Stimulated activated CD8-positive, alpha-beta memory T cell treated with anti-CD3 and anti-CD28 coated beads, Interleukin-15, amount 100 ng/mL, for 4 hours (primary cell): ENCODE measurements around the gene LEF1.
"Not testable (repeated sequence)": the region's sequence is repeated elsewhere in the genome, so short reads cannot be mapped to it uniquely, and the experiment has no call there.

Experiments used
- DNase-seq, 2 donors: peaks; one replicate each; pipeline ENCODE4 v3.0.0-alpha.2; 2020; ENCODE audit warnings: low read depth in 2 of 2

The LEF1 gene

DNA sequence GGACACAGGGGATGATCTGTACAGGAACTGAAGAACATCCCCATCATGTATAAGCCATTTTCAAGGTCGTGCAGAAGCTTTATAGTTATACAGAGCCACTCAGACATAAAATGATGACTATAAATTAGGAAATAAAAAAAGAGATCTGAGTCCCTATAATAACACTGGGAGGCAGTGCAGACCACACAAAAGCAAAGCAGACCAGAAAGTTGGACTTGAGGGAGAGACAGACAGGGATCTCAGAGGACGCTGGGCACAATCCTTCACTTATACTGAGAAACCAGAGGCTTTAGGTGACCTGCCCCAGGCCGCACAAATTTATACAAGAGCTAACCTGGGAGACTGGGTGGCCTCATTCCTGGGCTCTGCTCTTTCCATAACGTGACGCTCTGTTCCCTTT is 108.6 kb downstream of the LEF1 start:
- no peak for DNase-seq

DNA sequence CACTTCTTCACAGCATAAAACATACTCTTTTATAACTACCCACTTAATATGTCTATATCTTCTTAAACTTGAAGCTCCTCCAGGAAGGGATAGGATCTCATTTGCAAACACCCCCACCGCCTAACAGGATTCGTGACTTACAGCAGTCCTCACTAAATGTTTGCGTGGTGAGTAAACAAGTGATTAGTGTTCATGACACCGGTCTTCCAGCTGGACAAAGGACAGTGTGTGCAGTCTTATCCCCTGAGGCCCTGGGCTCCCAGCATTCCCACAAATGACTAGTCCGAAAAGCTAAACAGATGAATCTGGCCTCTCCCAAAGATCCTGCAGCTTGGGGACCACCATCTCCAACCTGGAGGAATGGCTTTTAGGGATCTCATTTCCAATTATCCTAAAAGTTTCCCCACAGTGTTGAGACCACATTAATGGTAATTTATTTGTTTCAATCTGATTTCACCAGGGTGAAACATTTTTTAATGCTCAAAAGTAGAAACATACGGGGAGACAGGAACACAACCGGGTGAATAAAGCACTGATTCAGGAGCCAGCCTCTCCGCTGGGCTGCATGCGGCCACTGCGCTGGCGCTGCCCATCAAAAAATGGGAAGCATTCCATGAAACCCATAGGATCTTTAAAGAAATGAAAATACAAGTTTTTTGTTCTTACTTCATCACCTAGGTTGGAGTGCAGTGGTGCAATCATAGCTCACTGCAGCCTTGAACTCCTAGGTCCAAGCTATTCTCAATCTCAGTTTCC is 109.9 kb downstream of the LEF1 start:
- no peak for DNase-seq

DNA sequence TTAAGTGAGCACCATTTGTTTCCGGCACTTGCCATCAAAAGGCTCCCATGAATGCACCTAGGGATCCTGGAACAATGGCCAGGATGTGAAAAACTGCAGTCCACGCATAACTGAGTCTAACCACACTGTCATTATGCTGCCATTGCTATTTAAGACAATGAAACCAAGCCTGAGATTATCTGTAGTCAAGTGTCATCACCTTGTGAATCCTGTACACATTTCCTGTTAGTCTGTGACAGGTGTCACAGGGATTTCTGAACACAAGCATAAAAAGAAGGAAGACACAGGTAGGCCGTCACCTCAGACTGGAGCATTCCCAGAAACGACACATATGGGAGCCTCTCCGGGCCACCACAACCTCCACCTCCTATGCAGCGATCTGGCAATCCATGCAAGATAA is 112.3 kb downstream of the LEF1 start:
- no peak for DNase-seq

DNA sequence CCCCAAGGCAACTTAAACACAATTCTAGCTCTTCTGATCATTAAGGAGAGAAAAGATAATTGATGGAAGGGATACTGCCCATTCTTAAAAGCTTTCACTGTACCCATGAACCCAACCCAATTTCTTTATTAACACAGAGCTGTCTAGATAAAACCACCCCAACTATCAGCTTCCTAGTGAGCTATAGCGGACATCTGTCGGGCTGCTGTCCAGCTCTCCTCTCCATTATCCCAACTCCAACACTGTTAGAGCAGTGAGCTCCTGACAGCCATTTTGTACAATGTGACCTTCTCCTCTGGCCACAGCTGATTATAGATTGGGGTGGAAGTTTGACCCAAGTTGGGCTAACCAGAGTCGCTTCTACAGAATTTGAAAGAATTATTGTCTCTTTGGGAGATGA is 112.9 kb downstream of the LEF1 start:
- DNase-seq: no peak

DNA sequence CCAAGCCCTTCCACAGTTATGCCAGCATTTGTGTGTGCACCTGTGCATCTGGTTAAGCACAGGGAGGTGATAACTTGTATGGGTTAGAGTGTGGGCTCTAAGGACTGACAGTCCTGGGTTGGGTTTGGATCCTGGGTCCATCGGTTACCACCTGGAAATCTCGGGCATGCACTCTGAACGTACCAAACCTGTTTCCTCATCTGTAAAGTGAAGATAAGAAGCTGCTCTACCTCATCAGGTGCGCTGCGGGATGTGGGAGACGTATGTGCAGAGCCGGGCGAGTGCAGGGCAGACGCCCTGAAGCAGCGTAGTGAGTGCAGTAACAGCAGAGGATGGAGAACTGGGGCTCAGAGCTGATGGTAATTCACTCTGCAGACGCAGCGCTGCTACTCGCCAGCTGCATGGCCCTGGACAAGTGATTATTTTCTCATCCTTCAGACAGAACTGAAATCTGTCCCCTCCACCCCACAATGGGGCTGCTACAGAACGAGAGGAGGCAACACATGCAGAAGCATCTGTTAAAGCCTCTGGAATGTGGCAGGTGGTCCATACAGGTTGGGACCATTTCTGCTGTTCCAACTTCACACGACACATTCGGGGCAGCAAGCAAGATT is 114.6 kb downstream of the LEF1 start:
- DNase-seq: no peak

DNA sequence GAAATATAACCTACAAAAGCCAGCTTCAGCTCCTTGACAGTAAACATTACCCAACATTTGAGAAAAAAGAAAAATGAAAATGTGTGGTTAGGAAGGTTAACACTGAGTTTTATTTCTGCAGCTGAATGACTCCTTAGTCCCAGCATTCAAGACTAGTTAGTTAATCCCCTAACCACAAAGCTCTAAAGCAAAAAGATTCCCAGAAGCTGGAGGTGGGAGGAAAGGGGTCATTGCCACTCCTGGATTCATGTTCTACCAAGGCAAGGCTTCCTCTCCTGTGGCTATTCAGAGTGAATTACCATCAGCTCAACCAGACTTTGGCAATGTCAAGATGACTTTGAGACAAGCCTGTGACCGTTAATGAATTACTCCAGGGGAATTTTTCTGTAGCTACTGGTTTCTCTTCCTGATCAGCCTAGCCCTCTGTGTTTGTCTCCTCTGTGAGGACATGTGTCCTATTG is 115.5 kb downstream of the LEF1 start:
- no peak for DNase-seq

DNA sequence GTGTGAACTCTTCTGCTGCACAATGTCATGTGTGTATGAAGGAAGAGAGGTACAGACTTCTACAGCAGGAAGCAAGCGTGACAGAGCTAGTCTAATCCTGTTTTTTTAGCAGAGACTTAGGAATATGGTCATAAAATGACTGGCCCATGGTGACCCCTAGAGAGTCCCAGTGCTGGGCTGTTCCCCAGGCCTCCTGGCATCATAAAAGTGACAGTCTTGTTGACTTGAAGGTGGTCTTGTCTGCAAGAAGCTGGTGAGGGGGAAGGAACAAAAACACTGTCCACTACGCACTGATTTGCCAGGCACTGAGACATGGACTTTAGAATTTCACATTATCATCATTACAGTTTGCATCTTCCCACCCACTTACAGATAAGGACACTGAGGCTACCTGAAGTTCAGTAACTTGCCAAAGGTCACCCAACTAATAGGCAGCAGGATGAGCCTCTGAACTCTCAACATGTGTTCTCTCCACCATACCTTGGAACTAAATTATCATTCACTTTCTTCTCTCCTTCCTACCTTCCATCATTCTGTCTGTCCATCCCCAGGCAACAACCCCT is 116.1 kb downstream of the LEF1 start:
- no peak for DNase-seq

DNA sequence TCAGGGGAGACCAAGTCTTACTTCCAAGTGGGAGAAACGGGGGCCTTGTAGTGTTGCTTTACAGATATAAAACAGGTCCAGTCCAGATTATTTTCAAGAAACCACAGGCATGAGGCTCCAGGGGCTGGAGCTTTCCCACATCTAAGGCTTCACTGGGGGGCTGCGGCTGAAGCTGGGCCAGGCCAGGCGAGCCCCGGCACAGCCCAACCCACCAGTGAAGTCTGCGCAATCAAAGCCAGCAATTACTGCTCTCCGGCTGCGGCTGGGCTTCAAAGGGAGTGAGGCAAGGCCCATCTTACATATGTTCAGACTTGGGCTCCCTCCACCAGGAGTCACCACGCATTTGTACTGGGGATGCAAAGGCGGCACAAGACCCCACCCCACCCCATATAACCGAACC is 117.4 kb downstream of the LEF1 start:
- no peak for DNase-seq

DNA sequence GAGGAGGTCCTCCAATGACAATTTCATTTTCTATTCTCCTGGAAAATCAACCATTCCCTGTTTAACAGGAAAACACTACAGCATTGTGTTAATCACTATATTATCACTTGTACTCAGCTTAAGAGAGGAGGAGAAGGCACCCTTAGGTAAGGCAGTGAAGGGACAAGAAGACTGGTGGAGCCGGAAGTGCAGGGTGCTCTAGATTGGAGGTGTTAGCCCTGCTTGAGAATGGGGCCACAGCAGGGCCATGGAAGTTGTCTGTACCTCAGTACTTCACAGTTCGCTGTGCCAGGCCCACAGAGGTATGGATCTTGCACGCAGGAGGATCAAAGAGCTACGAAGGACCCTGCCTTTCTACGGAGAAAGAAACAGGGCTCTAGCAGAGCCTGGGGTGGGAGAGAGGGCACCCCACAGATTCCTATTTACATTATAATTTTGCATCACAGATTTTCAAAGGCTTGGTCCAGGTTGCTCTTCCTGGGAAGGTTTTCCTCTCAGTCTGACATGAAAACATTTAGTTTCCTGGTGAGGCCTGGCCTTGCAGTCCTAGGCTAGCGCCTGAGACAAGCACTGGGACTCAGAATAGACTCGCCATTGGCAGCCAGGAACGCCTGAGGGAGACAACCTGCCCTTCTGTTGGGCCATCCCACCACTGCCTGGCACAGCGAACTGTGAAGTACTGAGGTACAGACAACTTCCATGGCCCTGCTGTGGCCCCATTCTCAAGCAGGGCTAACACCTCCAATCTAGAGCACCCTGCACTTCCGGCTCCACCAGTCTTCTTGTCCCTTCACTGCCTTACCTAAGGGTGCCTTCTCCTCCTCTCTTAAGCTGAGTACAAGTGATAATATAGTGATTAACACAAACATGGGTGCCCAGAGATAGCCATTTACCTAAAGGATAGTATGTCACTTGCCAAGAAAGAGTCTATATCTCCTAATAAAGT is 118.3 kb downstream of the LEF1 start:
- DNase-seq: not testable (repeated sequence)

DNA sequence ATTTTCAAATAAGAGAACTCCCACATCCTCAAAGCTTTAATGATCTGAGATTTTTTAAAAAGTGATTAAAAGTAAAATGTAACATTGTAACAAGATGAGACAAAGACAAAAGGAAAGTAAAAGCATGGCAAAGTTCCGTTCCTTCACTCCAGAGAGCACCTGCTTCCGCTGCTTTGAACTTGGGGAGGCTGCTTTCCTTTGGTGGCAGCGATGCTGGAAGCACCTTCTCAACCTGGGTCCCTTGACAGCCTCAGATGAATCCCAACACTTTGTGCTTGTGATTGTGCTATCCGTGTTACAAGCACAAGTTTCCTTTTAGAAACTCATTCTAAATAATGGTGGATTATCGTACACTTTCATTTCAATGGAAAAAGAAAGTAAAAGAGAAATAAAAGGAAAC is 119.3 kb downstream of the LEF1 start:
- DNase-seq: no peak

DNA sequence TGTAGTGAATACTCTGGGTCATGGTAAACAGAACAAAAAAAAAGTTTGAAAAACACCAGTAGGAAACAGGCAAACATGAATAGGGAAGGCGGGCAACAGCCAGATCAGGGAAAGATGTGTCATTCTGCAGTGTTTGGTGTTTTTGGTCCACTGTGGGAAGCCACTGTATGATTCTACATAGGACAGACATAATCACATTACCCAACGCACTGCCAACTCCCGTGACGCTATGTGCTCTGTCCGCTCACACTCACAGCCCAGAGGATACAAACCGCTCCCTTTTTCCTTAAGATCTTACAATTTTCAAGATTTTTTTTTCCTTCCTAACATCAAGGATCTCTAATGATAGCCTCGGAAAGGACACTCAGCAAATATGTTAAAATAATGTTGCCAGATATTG is 119.7 kb downstream of the LEF1 start:
- no peak for DNase-seq

DNA sequence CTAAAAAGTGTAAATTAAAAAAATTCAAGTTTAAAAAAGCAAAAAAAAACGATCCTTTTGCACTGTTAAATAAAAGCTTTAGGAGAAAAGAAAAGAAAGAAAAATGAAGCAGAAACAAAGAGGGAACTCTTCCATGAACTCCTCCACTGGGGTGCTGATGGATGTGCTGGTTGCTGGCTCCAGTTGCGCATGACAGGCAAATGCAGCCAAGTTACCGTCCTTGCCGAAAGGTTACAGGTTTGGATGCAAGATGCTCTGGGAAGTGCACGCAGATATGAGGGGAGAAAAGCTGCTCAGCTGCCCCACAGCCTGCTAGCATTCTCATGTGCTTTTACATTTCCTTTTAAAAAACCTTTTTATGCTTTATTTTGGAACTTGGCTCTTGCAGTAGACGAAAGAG is 120.6 kb downstream of the LEF1 start:
- no peak for DNase-seq

DNA sequence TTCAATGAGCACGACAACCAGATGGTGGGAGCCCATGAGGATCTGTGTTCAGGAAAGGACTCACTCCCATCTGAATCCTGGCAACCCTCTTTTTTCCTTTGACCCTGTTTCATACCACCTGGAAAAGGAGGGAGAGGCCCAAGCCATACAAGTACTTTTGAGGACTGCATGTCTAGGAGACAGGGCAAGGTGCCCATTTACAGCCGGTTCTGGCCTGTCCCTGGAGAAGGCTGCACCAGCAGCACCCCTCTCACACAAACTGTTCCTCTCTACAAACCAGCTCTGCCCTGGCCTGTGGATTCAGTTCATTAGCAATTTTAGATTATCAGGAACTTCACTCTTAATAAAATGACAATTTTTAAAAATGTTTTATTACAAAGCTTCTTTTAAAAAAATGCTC is 121.5 kb downstream of the LEF1 start:
- no peak for DNase-seq

DNA sequence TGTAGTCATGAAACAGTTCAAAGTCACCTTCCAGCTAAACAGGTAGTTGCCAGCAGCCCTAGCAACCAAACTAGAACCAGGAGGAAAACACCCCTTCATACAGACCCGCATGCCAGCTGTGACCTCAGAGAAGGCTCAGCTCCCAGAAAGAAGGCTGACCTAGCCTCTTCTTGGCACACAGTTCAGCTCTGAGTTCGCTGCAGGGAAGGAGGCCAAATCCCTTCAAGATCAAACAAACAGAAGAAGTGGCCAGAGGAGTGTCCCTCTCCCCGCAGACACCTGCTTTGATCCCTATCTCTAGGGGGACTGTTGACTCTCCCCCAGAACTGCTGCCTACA is 123.1 kb downstream of the LEF1 start:
- no peak for DNase-seq

DNA sequence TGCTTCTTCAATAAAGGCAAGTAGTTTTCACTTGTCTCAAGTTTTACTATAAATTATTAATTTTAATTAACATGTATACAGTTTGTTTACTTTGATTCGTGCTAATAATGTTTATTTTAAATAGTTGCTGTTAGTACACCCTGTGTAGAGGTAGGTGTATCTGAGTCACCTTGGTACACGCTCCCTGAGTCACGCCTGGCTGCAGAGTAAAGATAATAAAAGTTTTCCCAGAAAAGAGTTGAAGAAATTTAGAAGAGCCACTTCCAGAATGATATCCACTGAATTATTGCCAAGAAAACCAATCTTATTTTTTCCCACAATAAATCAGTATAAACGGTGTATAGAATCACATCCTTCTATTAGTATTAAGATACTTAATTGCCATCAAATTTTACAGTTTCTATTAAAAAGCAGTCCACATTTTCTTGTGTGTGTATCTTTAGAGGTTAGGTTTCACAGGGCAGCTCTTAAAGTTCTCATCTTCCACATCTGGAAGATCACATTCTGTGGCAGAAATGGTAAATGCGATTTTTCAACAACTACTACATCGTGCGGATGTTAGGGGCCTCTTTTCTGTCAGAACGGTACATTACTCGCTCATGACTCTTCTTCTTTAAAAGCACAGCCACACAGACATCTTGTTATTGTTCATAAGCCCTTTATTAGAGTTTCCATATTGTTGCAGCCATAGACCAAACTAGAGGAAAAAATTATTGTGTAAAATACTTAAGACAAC is 123.6 kb downstream of the LEF1 start:
- no peak for DNase-seq

DNA sequence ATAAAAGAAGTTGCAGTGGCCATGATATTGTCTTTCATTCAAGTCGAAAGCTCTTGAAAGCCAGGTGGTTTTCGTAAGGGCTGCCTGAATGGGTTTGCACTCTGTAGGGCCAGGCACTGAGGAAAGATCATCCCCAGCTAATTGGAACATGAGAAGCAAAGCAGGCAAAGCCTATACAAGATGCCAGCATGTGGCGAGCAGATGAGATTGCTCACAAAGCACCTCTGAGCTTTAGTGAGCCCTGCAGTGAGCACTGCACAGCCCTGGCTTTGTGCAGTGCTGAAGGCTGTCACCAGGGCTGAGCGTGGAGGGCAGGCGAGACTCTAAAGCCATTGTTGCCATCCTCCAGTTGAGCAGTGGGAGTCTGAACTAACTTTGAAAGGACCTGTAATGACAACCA is 125.2 kb downstream of the LEF1 start:
- DNase-seq: no peak

DNA sequence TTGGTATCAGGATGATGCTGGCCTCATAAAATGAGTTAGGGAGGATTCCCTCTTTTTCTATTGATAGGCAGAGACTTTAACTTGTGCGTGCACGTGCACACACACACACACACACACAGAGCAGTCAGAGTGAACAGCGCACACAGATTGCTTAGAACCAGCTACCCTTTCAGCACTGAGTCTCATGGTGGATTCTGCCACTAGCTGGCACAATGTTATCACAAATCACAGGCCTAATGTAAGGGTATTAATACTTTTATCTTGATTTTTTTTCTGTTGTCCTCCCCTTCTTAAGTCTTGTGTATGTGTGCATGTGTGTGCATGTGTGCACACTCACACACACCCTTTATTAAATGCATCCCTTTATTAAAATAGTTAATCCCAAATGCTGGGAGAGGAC is 125.8 kb downstream of the LEF1 start:
- no peak for DNase-seq

DNA sequence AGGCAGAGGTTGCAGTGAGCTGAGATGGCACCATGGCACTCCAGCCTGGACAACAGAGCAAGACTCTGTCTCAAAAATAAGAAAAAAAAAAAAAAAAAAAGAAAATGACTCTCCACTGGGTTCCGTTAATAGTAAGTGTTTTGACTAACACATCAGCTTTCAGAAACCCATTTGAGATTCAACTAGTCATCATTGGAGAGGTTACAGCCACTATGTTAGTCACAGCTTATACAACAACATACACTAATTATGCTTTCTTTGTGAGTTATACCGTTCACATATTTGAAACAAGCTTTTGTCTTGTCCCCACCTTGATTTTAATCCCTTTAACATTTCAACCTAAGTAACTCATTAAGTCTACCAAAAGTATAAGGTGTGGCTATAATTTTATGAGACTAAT is 130.8 kb downstream of the LEF1 start:
- no peak for DNase-seq

DNA sequence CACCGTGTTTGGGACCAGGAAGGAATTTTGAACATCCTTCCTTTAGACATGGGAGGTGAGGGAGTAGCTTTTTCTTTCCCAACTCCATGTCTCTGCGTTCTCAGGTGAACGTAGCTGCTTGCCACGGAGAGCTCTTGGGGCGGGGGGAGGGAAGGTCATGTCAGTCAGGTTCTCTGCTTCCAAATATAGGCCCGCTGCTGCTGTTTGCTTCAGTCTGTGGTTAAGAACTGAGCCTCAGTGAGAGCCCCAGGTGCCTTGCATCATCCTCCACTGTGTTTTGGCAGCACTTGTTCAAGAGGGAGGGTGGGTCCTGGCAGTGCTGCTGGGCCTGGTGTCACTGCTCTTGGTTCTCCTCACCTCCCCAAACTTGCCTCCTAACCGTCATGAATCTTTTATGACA is 132.5 kb downstream of the LEF1 start:
- DNase-seq: peak; percentile 17 to 43

DNA sequence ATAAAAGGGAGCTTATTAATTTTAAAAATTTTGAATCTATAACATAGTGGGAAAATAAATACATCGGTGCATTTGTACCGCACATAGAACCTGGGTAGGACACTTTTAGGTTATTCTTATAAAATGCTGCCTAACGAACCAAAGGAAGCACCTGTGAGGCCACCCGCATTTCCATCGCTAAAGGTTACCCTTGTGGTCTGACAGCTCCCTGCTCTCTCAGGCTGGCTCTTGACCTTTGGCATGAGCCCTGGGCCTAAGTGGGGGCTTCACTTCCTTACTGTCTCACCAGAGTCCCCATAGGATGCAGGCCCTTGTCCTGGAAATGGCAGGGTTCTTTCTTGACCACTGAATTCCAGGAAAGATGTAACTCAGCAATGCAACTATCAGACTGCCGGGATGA is 133.0 kb downstream of the LEF1 start:
- DNase-seq: no peak

DNA sequence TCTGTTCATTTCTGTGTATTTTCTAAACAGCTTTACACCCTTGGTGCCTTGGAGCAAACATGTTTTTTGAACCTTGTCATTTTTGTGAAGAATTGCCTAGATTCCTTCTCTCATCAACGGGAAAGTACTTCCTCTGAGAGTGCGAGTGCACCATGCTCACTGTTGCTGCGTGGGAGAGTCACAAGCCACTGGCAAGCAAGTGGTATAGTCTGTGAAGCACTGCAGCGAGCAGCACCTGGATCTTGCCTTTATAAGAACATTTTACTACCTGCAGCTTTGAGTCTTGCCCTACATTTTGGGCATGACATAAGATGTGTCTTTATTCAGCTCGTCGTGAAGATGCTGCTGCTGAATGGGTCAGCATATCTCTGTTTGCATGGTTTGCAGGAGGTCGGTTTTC is 134.2 kb downstream of the LEF1 start:
- no peak for DNase-seq

DNA sequence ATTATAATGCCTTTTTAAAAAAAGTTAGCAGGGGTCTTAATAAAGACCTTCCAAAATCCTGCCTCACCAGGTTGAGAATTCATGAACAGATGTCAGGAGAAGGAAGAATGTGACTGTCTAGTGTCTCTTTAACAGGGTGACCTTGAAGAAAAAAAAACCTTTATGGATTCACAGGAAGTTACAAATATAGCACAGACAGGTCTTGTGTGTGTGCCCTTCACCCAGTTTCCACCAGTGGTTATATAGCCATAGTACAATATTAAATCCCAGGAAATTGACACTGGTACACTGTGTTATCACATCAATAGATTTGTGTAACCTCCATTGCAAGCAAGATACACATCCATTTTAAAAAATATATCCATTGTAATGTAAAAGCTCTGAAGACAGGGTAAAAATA is 135.4 kb downstream of the LEF1 start:
- no peak for DNase-seq
